Lung (tissue), 12 donors: ENCODE data around the gene ACACB. TPM values are rescaled to one million over a fixed set of nuclear protein-coding genes. Genes with fewer than 3 reads are reported as not detected.

Source experiments
- ATAC-seq: fragments of 200-7000 bp; cut with Tn5 transposase; one replicate; pipeline ENCODE4 v1.9.1; 2020; ENCODE audit warnings: moderate number of reproducible peaks; ENCODE audit not compliant: insufficient read depth, low FRiP score
- DNase-seq, 3 donors: peaks; one replicate each; pipeline ENCODE4 v3.0.0-alpha.2; 2013 to 2017
- H3K27ac ChIP-seq, 2 donors: one replicate each; pipeline ENCODE4 v1.5.1; 2013; ENCODE audit warnings: mild to moderate bottlenecking in 2 of 2, moderate library complexity in 2 of 2, control low read depth in 1 of 2, inconsistent platforms in 1 of 2, low read depth in 1 of 2, low read length in 1 of 2
- H3K27me3 ChIP-seq, 3 donors: one replicate each; pipeline ENCODE4 v1.5.1; 2013; ENCODE audit warnings: low read length in 2 of 3; ENCODE audit not compliant: control insufficient read depth in 3 of 3, insufficient read depth in 3 of 3
- H3K36me3 ChIP-seq, 4 donors: one replicate each; pipeline ENCODE4 v1.5.1; 2013; ENCODE audit warnings: low read length in 4 of 4, mild to moderate bottlenecking in 1 of 4, moderate library complexity in 1 of 4; ENCODE audit not compliant: control insufficient read depth in 4 of 4, insufficient read depth in 4 of 4
- H3K4me1 ChIP-seq, 5 donors: one replicate each; pipeline ENCODE4 v1.5.1; 2013; ENCODE audit warnings: low read length in 5 of 5, mild to moderate bottlenecking in 2 of 5, moderate library complexity in 1 of 5; ENCODE audit not compliant: control insufficient read depth in 5 of 5, insufficient read depth in 5 of 5
- H3K4me3 ChIP-seq: one replicate; pipeline ENCODE4 v1.5.1; 2013; ENCODE audit warnings: mild to moderate bottlenecking, control low read depth, moderate library complexity
- H3K9ac ChIP-seq, 2 donors: one replicate each; pipeline ENCODE4 v1.5.1; 2013; ENCODE audit warnings: low read length in 2 of 2, control low read depth in 1 of 2; ENCODE audit not compliant: insufficient read depth in 1 of 2
- H3K9me3 ChIP-seq, 4 donors: one replicate each; pipeline ENCODE4 v1.5.1; 2013; ENCODE audit warnings: low read length in 3 of 4, mild to moderate bottlenecking in 1 of 4, moderate library complexity in 1 of 4; ENCODE audit not compliant: control insufficient read depth in 4 of 4, insufficient read depth in 3 of 4
- WGBS, 2 donors: extraction: QIAGEN DNeasy Blood & Tissue Kit; methylation state at CpG; one replicate each; pipeline ENCODE4 v1.1.7; 2013; 5-methylcytosine and 5-hydroxymethylcytosine counted together
- polyA plus RNA-seq, 2 donors: library from polyadenylated mRNA; stranded (reverse); fragments of 200-250 nt; gene quantifications; one replicate each; pipeline ENCODE4 v1.2.1, GENCODE V29; 2013
- total RNA-seq, 2 donors: library from RNA; depleted of rRNA in 1 of 2; stranded (reverse); fragments of >200 nt in 1 of 2; gene quantifications; one replicate each; pipeline ENCODE4 v1.2.1, GENCODE V29; 2014 to 2021
- TF ChIP-seq, protein P1 (sequence below): IDR thresholded peaks from 2 replicates; pipeline ENCODE4 v1.5.1; 2012; ENCODE audit warnings: mild to moderate bottlenecking; ENCODE audit errors: control extremely low read depth, extremely low read depth
- donor health status: control.
- donor health status: control.
- donor health status: Bipolar disorder and iron deficiency.
- donor health status: healthy.
- donor health status: DM: yes; HTN: yes; CAD: no.

ACACB gene
- total and polyA plus RNA-seq, 4 donors: 2.9 to 24.5 (median 18.2) TPM

DNA sequence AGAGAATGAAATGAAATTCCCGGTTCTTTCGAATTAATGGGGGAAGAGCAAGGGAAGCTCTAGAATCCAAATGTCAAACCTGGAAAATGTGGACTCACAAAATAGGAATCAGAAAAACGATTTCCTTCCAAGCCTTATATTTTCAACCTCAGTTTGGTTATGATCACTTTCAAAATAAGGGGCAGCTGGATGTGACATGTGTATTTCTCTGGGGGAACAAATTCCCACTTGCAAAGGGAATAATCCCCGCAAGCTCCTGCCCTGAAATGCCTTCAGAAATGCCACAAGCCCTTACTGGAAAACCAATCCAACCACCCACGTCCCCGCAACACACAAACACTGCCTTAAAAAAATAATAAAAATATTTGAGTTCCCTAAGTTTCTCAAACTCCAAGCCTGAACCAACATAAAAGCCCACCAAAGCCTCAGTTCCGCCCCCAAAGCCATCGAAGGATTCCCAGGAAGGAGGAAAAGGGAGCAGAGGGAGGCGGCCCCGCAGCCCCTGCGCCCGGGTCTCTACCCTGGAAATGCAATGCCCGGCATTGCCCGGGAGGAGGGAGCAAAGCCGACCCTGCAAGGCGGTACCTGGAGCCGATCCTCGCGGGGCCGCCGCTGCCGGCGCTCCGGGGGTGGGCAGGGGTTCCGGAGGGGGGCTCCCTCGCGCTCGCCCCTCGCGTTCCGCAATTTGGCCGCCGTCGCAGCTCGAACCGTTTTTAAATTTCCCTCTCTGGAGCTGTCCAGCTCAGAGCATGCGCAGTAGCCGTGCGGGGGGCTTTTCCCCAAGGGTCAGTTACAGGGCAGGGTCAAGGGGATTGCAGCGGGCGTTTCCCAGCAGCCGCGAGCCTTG, 192.4 kb downstream of the ACACB start, which contains the start of gene FOXN4:
FOXN4 (minus strand) TSS at position 751 of the 847 bp plus-strand sequence. CDS start 963 bp downstream, outside the sequence.
- H3K9ac ChIP-seq: no peak within 1 kb of the TSS
- ATAC-seq: no peak

DNA sequence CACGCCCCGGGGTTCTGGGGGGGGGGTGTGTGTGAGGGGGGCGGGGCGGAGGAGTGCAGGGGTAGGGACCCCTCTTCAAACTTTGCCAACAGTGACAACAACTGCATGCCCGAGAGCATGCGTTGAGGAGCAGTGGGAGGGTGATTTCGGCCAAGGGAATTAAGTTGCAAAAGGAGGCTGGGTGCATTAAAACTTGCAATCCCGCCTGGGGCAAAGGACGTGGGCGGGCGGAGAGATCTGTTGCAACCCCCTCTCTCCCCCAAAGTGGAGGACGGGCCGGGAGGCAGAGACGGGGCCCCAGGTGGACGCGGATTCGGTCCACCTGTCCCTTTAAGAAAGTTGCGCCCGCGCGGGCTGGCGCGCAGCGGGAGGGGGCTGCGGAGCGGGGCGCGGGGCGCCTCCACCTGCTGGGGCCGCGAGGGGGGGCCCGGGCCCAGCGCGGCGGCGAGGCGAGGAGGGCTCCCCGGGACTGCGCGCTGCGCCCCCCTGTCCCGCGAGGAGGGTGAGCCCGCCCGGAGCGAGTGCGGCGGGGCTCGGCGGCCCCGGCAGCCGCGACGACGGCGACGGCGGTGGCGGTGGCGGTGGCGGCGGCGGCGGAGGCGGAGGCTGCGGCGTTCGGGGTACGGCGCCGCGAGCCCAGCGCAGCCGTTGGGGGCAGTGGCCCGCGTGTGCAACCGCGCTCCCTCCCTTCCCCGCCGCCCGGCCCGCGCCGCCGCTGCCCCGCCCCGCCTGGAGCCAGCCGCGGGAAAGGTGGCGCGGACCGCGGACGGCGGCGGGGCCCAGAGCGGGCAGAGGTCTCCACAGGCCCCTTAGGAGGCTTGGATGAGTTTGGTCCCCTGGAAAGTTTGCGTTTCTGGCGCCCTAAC, 193.2 kb downstream of the ACACB start:
- 1% methylated on average over 35 to 99 of the region's 99 CpGs for WGBS, 2 donors
- Histone ChIP-seq H3K4me1 (peaks cover 0 to 10% (median 5%) of the 10 kb centered on the region in 5 donors), H3K27ac (no peak overlapping the region), H3K36me3 (no peaks in the 10 kb centered on the region), H3K27me3 (peaks cover 0 to 63% (median 60%) of the 10 kb centered on the region in 3 donors), H3K9ac (no peak overlapping the region), H3K9me3 (no peaks in the 10 kb centered on the region), H3K4me3 (peak overlapping the region; percentile 13)
- ATAC-seq: no peak
- peak in 1 of 3 donors; percentile 24 for DNase-seq
- TF ChIP-seq, protein P1, sequence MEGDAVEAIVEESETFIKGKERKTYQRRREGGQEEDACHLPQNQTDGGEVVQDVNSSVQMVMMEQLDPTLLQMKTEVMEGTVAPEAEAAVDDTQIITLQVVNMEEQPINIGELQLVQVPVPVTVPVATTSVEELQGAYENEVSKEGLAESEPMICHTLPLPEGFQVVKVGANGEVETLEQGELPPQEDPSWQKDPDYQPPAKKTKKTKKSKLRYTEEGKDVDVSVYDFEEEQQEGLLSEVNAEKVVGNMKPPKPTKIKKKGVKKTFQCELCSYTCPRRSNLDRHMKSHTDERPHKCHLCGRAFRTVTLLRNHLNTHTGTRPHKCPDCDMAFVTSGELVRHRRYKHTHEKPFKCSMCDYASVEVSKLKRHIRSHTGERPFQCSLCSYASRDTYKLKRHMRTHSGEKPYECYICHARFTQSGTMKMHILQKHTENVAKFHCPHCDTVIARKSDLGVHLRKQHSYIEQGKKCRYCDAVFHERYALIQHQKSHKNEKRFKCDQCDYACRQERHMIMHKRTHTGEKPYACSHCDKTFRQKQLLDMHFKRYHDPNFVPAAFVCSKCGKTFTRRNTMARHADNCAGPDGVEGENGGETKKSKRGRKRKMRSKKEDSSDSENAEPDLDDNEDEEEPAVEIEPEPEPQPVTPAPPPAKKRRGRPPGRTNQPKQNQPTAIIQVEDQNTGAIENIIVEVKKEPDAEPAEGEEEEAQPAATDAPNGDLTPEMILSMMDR: no peak

More for the DNA sequence above, 192.4 kb downstream of the ACACB start, which contains the start of gene FOXN4:
- DNase-seq: peak in 2 of 3 donors; percentile 24 to 38
- H3K4me3 ChIP-seq: peak within 1 kb of the TSS; percentile 13
- H3K9me3 ChIP-seq: no peaks in the 10 kb centered on the region
- peaks cover 0 to 10% (median 5%) of the 10 kb centered on the region in 5 donors for H3K4me1 ChIP-seq
- no peaks in the 10 kb centered on the region for H3K36me3 ChIP-seq
- 7 to 8% methylated on average over 43 of the region's 43 CpGs for WGBS, 2 donors
- peaks cover 0 to 61% (median 56%) of the 10 kb centered on the region in 3 donors for H3K27me3 ChIP-seq
- TF ChIP-seq, protein P1: no peak
- no peak within 1 kb of the TSS for H3K27ac ChIP-seq

DNA sequence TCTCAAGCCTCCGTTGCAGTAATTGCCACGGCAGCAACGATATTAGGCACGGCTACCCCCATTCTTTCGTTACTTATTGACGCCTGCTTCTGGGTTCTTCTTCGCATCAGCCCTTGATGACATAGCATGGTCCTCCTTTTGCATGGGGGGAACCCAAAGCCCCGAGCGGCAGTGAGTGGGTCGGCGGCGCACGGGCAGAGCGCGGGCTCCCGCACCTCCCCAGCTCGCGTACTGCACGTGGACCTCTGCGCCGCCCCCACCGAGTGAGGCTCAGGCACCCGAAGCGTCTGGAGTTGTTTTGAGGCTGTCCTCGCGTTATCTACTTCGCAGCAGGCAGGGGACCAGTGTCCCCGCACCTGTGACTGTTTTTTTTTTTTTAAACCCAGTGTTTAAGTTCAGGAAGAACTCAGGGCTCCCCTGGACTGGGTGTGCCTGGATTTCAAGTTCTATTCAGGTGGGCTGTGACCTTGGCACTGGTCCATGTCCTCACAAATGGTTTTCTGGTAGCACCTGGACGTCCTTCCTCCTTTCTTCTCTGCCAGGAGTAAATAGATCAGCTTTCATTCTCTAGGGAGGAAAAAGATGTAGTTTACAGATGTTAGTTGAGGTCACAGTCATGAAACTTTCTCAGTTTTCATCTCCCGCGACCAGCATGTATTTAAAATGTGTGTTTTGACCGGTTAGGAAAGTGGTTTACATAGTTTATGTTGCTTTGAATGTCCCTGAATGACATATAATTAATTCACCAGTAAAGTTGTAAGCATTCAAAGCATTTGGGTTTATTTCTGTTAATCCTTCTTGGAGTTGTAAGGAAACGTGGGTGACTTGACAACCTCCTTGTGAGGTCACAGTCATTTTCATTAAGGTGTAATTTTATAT, 194.1 kb downstream of the ACACB start:
- ATAC-seq: no peak
- no peak for DNase-seq
- Histone ChIP-seq H3K9ac (no peak overlapping the region), H3K27ac (no peak overlapping the region), H3K4me1 (peaks cover 0 to 10% (median 5%) of the 10 kb centered on the region in 5 donors), H3K9me3 (no peaks in the 10 kb centered on the region), H3K27me3 (peaks cover 0 to 60% (median 59%) of the 10 kb centered on the region in 3 donors), H3K36me3 (no peaks in the 10 kb centered on the region), H3K4me3 (no peak overlapping the region)
- WGBS, 2 donors: 6 to 7% methylated on average over 33 of the region's 33 CpGs
- TF ChIP-seq, protein P1: no peak
